SK-N-SH (cell line): ENCODE measurements around the gene MEGF6. TPM values are rescaled to one million over a fixed set of nuclear protein-coding genes. Genes with fewer than 3 reads are reported as not detected.

Experiments used
- CTCF ChIA-PET: fragments of 300-600, 350-600 bp; formaldehyde crosslinking; extraction: SDS; loops from one replicate; lab custom pipeline; 2021; lab: Yijun Ruan, JAX
- POLR2A ChIA-PET: fragments of 350-600 bp; sonication (Branson Sonifier 250); formaldehyde crosslinking; extraction: SDS; loops from one replicate; lab custom pipeline; 2020; ENCODE audit warnings: antibody characterized with exemption, inconsistent platforms; lab: Yijun Ruan, JAX
- DNase-seq: peaks from one replicate; pipeline ENCODE4 v3.0.0; 2012
- H2AFZ ChIP-seq: fragments of 200-600 bp; sonication (generic); 2 replicates; pipeline ENCODE4 v1.8.1; 2016; ENCODE audit warnings: antibody characterized with exemption, mild to moderate bottlenecking, low read depth
- H3F3A ChIP-seq: fragments of 200-600 bp; sonication (generic); replicated peaks from 2 replicates; pipeline ENCODE3; 2016; ENCODE audit warnings: antibody characterized with exemption, mild to moderate bottlenecking; ENCODE audit not compliant: insufficient read depth
- H3K27ac ChIP-seq, 2 experiments: fragments of 200-500 bp in 1 of 2; fragments of 200-600 bp in 1 of 2; sonication (Bioruptor generic) in 1 of 2; sonication (generic), shearing (Covaris generic) in 1 of 2; 2 replicates each; pipeline versions ENCODE4 v1.5.1 to v1.6.1; 2014 to 2016; ENCODE audit warnings: low read depth in 2 of 2, inconsistent platforms in 1 of 2, low read length in 1 of 2, mild to moderate bottlenecking in 1 of 2, mixed read lengths in 1 of 2
- H3K27me3 ChIP-seq: fragments of 200-600 bp; sonication (generic), shearing (Covaris generic); 2 replicates; pipeline ENCODE4 v1.6.1; 2016; ENCODE audit warnings: mixed run types; ENCODE audit not compliant: insufficient read depth
- H3K36me3 ChIP-seq, 2 experiments: fragments of 200-500 bp in 1 of 2; fragments of 200-600 bp in 1 of 2; sonication (Bioruptor generic) in 1 of 2; sonication (generic) in 1 of 2; replicated peaks in 1 of 2; 2 replicates each; pipeline versions ENCODE3 to v1.5.1; 2014 to 2016; ENCODE audit warnings: low read length in 1 of 2, mild to moderate bottlenecking in 1 of 2; ENCODE audit not compliant: insufficient read depth in 2 of 2, control insufficient read depth in 1 of 2
- H3K4me1 ChIP-seq, 2 experiments: fragments of 200-500 bp in 1 of 2; fragments of 200-600 bp in 1 of 2; sonication (Bioruptor generic) in 1 of 2; sonication (generic), shearing (Covaris generic) in 1 of 2; 2 replicates each; pipeline versions ENCODE4 v1.5.1 to v1.6.1; 2014 to 2016; ENCODE audit warnings: low read depth in 1 of 2, low read length in 1 of 2, mixed run types in 1 of 2; ENCODE audit not compliant: insufficient read depth in 2 of 2, control insufficient read depth in 1 of 2
- H3K4me2 ChIP-seq: fragments of 200-600 bp; sonication (generic), shearing (Covaris generic); 2 replicates; pipeline ENCODE4 v1.6.1; 2017; ENCODE audit warnings: mixed run types
- H3K4me3 ChIP-seq, 2 experiments: fragments of 200-500 bp in 1 of 2; fragments of 200-600 bp in 1 of 2; sonication (Bioruptor generic) in 1 of 2; sonication (generic), shearing (Covaris generic) in 1 of 2; 2 replicates each; pipeline versions ENCODE4 v1.5.1 to v1.8.1; 2014 to 2016; ENCODE audit warnings: low read depth in 2 of 2, inconsistent platforms in 1 of 2, low read length in 1 of 2, mild to moderate bottlenecking in 1 of 2, mixed read lengths in 1 of 2, moderate library complexity in 1 of 2
- H3K79me2 ChIP-seq: fragments of 200-600 bp; sonication (generic); 2 replicates; pipeline ENCODE4 v1.8.1; 2017; ENCODE audit warnings: mild to moderate bottlenecking; ENCODE audit not compliant: insufficient read depth
- H3K9ac ChIP-seq: fragments of 200-600 bp; sonication (generic); 2 replicates; pipeline ENCODE4 v1.6.1; 2017; ENCODE audit warnings: mixed run types
- H3K9me2 ChIP-seq: fragments of 200-600 bp; sonication (generic); 2 replicates; pipeline ENCODE4 v1.6.1; 2017; ENCODE audit warnings: mixed run types
- H3K9me3 ChIP-seq: fragments of 200-600 bp; sonication (generic); 2 replicates; pipeline ENCODE4 v1.6.1; 2017; ENCODE audit warnings: mixed run types, mild to moderate bottlenecking, moderate library complexity
- H4K20me1 ChIP-seq: fragments of 200-600 bp; sonication (generic); 2 replicates; pipeline ENCODE4 v1.6.1; 2017; ENCODE audit warnings: mild to moderate bottlenecking, mixed run types; ENCODE audit not compliant: insufficient read depth
- CHD2 ChIP-seq: fragments of 150-350 bp; IDR thresholded peaks from 2 replicates; pipeline ENCODE4 v1.6.1; 2018; ENCODE audit warnings: low read length; ENCODE audit not compliant: partially characterized antibody
- GABPA ChIP-seq: IDR thresholded peaks from 2 replicates; pipeline ENCODE4 v1.4.0; 2012; ENCODE audit warnings: low read depth, mild to moderate bottlenecking
- JUND ChIP-seq: IDR thresholded peaks from 2 replicates; pipeline ENCODE4 v1.4.0; 2012
- NFIC ChIP-seq: IDR thresholded peaks from 2 replicates; pipeline ENCODE4 v1.4.0; 2012; ENCODE audit warnings: borderline replicate concordance
- NRF1 ChIP-seq: IDR thresholded peaks from 2 replicates; pipeline ENCODE4 v1.6.1; 2012; ENCODE audit warnings: low read depth, mild to moderate bottlenecking, low read length
- RAD21 ChIP-seq: IDR thresholded peaks from 2 replicates; pipeline ENCODE4 v1.6.1; 2012; ENCODE audit warnings: mild to moderate bottlenecking, low read length
- SIN3A ChIP-seq: IDR thresholded peaks from 2 replicates; pipeline ENCODE4 v1.6.1; 2012; ENCODE audit warnings: low read depth, mild to moderate bottlenecking, low read length, moderate library complexity, borderline replicate concordance
- TAF1 ChIP-seq: IDR thresholded peaks from 2 replicates; pipeline ENCODE4 v1.6.1; 2012; ENCODE audit warnings: low read depth, mild to moderate bottlenecking, low read length, moderate library complexity, borderline replicate concordance
- TEAD4 ChIP-seq: IDR thresholded peaks from 2 replicates; pipeline ENCODE4 v1.4.0; 2012; ENCODE audit warnings: mild to moderate bottlenecking, borderline replicate concordance; ENCODE audit not compliant: insufficient read depth
- YY1 ChIP-seq: IDR thresholded peaks from 2 replicates; pipeline ENCODE4 v1.4.0; 2012; ENCODE audit warnings: low read depth, mild to moderate bottlenecking
- WGBS: methylation state at CpG from one replicate; pipeline ENCODE4 v1.1.6; 2017; ENCODE audit warnings: low lambda C conversion rate; 5-methylcytosine and 5-hydroxymethylcytosine counted together
- polyA plus RNA-seq, 3 experiments: library from polyadenylated mRNA; depleted of rRNA; stranded (reverse); fragments of >200 nt; gene quantifications; 2 replicates each; pipeline ENCODE4 v1.2.3, GENCODE V29; 2012
- TF ChIP-seq, protein P1 (sequence below): IDR thresholded peaks from 2 replicates; pipeline ENCODE4 v1.4.0; 2012; ENCODE audit warnings: low read depth, borderline replicate concordance
- TF ChIP-seq, protein P2 (sequence below): fragments of 150-350 bp; IDR thresholded peaks from 2 replicates; pipeline ENCODE4 v1.6.1; 2016; ENCODE audit warnings: mild to moderate bottlenecking, low read depth, low read length
- TF ChIP-seq, protein P3 (sequence below): fragments of 200-600 bp; sonication (generic); IDR thresholded peaks from 2 replicates; pipeline ENCODE4 v1.6.1; 2017; ENCODE audit warnings: antibody characterized with exemption, mild to moderate bottlenecking, moderate library complexity

The MEGF6 gene
- polyA plus RNA-seq, 1 of the 3 experiments (the other 2 are of a cell fraction), result 7.6 TPM

DNA sequence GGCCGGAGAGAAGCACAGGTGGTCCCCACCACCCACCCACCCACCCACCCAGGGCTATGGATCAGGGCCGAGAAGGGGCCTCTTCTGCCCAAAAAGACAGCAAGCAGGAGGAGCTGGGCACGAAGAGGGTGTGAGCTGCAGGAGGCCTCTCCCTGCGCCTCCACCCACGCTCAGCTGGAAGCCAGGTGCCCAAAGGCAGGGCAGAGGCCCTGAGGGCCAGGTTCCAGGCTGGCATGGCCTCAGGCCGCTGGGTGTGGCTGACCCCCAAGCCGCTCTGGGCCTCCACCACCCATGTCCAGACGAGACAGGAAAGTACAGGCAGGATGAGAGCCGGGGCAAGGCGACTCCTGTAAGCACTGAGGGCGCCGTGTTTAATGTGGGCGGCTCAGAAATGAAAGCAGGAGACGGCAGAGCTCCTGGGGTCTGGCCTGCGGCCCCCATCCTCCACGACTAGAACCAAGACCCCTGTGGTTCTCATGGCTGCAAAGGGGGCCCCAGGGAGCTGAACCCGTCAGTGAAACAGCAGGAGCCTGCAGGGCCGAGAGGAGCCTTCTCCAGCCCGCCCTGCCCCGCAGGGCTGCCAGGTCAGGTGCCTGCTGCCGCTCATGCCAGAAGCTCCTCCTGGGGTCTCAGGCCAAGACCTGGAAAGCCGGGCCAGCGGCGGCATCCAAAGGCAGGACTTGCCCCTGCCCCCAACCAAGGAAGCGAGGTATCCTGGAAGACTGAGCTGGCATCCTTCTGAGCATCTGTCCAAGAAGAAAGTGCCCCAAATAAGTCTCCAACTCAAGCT, 56.0 kb downstream of the MEGF6 start (continued):
- TF ChIP-seq, protein P1, sequence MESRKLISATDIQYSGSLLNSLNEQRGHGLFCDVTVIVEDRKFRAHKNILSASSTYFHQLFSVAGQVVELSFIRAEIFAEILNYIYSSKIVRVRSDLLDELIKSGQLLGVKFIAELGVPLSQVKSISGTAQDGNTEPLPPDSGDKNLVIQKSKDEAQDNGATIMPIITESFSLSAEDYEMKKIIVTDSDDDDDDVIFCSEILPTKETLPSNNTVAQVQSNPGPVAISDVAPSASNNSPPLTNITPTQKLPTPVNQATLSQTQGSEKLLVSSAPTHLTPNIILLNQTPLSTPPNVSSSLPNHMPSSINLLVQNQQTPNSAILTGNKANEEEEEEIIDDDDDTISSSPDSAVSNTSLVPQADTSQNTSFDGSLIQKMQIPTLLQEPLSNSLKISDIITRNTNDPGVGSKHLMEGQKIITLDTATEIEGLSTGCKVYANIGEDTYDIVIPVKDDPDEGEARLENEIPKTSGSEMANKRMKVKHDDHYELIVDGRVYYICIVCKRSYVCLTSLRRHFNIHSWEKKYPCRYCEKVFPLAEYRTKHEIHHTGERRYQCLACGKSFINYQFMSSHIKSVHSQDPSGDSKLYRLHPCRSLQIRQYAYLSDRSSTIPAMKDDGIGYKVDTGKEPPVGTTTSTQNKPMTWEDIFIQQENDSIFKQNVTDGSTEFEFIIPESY, result no peak
- no peak for TF ChIP-seq GABPA
- TF ChIP-seq TAF1, result no peak

DNA sequence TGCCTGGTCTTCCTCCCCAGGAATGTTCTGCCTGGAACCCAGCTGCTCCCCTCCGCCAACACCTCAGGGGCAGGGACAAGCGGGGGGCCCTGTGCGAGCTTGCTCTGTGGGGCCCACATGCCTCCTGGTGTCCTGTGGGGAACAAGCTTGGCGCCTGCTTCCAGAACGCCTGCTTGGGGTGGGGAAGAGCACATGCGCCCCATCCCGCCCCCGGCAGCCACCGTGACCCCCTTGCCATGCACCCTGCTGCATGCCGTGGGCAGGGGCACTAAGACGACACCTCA, 57.4 kb downstream of the MEGF6 start:
- peaks cover 0 to 54% of the 10 kb centered on the region in 2 experiments; a peak in 1 of 4 replicates for H3K4me1 ChIP-seq
- no peaks in the 10 kb centered on the region for H3K27me3 ChIP-seq
- no peak overlapping the region for H3K4me2 ChIP-seq
- no peaks in the 10 kb centered on the region for H4K20me1 ChIP-seq
- no peaks in the 10 kb centered on the region for H3K9me3 ChIP-seq
- H3K36me3 ChIP-seq, result no peaks in the 10 kb centered on the region
- POLR2A ChIA-PET, result interaction anchor here (0.6 to 1.0 kb wide), 2 partner anchors 12 to 20 kb away, joined by 3 read pairs; no protein-coding TSS in a partner anchor
- no peak for TF ChIP-seq NFIC
- no peak for TF ChIP-seq YY1
- no peak for TF ChIP-seq NRF1
- TF ChIP-seq, protein P2, sequence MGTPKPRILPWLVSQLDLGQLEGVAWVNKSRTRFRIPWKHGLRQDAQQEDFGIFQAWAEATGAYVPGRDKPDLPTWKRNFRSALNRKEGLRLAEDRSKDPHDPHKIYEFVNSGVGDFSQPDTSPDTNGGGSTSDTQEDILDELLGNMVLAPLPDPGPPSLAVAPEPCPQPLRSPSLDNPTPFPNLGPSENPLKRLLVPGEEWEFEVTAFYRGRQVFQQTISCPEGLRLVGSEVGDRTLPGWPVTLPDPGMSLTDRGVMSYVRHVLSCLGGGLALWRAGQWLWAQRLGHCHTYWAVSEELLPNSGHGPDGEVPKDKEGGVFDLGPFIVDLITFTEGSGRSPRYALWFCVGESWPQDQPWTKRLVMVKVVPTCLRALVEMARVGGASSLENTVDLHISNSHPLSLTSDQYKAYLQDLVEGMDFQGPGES, result no peak
- TF ChIP-seq SIN3A, result no peak
- TF ChIP-seq JUND, result no peak
- no peak for TF ChIP-seq TEAD4
- no peak for TF ChIP-seq RAD21
- no peak for TF ChIP-seq CHD2
- TF ChIP-seq, protein P3, sequence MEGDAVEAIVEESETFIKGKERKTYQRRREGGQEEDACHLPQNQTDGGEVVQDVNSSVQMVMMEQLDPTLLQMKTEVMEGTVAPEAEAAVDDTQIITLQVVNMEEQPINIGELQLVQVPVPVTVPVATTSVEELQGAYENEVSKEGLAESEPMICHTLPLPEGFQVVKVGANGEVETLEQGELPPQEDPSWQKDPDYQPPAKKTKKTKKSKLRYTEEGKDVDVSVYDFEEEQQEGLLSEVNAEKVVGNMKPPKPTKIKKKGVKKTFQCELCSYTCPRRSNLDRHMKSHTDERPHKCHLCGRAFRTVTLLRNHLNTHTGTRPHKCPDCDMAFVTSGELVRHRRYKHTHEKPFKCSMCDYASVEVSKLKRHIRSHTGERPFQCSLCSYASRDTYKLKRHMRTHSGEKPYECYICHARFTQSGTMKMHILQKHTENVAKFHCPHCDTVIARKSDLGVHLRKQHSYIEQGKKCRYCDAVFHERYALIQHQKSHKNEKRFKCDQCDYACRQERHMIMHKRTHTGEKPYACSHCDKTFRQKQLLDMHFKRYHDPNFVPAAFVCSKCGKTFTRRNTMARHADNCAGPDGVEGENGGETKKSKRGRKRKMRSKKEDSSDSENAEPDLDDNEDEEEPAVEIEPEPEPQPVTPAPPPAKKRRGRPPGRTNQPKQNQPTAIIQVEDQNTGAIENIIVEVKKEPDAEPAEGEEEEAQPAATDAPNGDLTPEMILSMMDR, result no peak
- no peak overlapping the region for H3K9ac ChIP-seq
- no peak overlapping the region for H3K4me3 ChIP-seq
- 94% methylated on average over 3 of the region's 11 CpGs for WGBS
- H3K9me2 ChIP-seq, result no peaks in the 10 kb centered on the region
- H2AFZ ChIP-seq, result no peak overlapping the region
- CTCF ChIA-PET, result interaction anchor here (0.7 to 10.4 kb wide), 8 partner anchors 11 to 100 kb away, joined by 3 to 78 read pairs (median 7); no protein-coding TSS in a partner anchor
- DNase-seq, result no peak
- no peaks in the 10 kb centered on the region for H3K79me2 ChIP-seq
- no peaks in the 10 kb centered on the region for H3F3A ChIP-seq
- no peak overlapping the region for H3K27ac ChIP-seq
